GM10266 (cell line): ENCODE measurements around the gene ITIH3.

ENCODE experiments used
- DNase-seq: peaks from one replicate; pipeline ENCODE4 v3.0.0; 2012; ENCODE audit errors: extremely low spot score
- TF ChIP-seq, protein P1 (sequence below): IDR thresholded peaks from 2 replicates; pipeline ENCODE4 v1.5.1; 2012; ENCODE audit warnings: mild to moderate bottlenecking, low read depth; ENCODE audit not compliant: control insufficient read depth, insufficient read depth; ENCODE audit errors: missing control alignments

ITIH3 gene

GRCh38 chr3:52856666-52857065 is 62.1 kb downstream of the ITIH3 start:
- TF ChIP-seq, protein P1, sequence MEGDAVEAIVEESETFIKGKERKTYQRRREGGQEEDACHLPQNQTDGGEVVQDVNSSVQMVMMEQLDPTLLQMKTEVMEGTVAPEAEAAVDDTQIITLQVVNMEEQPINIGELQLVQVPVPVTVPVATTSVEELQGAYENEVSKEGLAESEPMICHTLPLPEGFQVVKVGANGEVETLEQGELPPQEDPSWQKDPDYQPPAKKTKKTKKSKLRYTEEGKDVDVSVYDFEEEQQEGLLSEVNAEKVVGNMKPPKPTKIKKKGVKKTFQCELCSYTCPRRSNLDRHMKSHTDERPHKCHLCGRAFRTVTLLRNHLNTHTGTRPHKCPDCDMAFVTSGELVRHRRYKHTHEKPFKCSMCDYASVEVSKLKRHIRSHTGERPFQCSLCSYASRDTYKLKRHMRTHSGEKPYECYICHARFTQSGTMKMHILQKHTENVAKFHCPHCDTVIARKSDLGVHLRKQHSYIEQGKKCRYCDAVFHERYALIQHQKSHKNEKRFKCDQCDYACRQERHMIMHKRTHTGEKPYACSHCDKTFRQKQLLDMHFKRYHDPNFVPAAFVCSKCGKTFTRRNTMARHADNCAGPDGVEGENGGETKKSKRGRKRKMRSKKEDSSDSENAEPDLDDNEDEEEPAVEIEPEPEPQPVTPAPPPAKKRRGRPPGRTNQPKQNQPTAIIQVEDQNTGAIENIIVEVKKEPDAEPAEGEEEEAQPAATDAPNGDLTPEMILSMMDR, result no peak
- DNase-seq, result no peak

GRCh38 chr3:52857133-52857532 is 62.5 kb downstream of the ITIH3 start:
- TF ChIP-seq, protein P1, result no peak
- no peak for DNase-seq

GRCh38 chr3:52857864-52858263 is 63.3 kb downstream of the ITIH3 start:
- no peak for DNase-seq
- TF ChIP-seq, protein P1, result no peak
